Fibroblast of villous mesenchyme (primary cell): Measurements from ENCODE around the gene KIF26A. TPM values are rescaled to one million over a fixed set of nuclear protein-coding genes. Genes with fewer than 3 reads are reported as not detected.

Experiments
- DNase-seq: peaks from one replicate; pipeline ENCODE4 v3.0.0-alpha.2; 2010; ENCODE audit warnings: low read depth
- H3K4me3 ChIP-seq: 2 replicates; pipeline ENCODE4 v1.5.1; 2011; ENCODE audit warnings: low read depth, mild to moderate bottlenecking, low read length
- total RNA-seq: library from RNA; depleted of rRNA; stranded (reverse); fragments of >200 nt; gene quantifications from 2 replicates; pipeline ENCODE4 v1.2.3, GENCODE V29; 2012
- TF ChIP-seq, protein P1 (sequence below): IDR thresholded peaks from 2 replicates; pipeline ENCODE4 v1.5.1; 2012; ENCODE audit warnings: low read depth, mild to moderate bottlenecking, low read length; ENCODE audit not compliant: insufficient read depth

Gene KIF26A
- total RNA-seq, 1 donor: under 0.01 TPM

DNA sequence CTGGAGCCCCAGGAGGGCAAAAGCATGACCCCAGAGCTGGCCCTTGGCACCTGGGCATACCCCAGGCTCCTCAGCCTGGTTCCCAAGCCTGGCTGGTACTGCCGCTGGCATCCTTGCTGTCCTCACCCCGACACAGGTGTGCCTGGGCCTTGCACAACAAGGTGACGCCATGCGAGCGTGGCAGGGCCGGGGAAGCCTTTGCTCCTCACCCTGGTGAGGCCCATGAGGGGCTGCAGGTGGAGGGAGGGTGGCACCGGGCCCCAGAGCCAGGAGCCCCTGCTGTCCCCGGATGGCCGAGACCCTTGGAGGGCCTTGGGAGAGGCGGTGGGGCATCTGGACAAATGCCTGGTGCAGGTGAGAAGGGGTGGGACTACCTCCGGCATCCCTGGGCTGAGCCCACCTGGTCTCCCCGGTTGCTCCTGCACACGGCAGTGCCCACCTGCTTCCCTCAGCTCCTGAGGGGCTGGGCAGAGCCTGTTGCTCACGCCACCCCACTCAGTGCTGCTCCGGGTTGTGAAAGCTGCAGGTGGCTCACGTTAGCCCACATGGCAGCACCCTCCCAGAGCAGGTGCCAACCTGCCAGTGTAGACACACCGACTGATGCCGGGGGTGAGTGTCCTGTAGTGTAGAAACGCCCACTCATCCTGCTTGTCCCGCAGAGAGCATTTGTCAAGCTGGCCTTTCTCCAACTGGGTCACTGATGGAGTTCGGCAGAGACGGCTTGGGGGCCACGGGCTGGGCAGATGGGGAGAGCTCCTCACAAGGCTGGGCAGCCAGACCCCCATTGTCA, 24.6 kb upstream of the KIF26A start:
- TF ChIP-seq, protein P1, sequence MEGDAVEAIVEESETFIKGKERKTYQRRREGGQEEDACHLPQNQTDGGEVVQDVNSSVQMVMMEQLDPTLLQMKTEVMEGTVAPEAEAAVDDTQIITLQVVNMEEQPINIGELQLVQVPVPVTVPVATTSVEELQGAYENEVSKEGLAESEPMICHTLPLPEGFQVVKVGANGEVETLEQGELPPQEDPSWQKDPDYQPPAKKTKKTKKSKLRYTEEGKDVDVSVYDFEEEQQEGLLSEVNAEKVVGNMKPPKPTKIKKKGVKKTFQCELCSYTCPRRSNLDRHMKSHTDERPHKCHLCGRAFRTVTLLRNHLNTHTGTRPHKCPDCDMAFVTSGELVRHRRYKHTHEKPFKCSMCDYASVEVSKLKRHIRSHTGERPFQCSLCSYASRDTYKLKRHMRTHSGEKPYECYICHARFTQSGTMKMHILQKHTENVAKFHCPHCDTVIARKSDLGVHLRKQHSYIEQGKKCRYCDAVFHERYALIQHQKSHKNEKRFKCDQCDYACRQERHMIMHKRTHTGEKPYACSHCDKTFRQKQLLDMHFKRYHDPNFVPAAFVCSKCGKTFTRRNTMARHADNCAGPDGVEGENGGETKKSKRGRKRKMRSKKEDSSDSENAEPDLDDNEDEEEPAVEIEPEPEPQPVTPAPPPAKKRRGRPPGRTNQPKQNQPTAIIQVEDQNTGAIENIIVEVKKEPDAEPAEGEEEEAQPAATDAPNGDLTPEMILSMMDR: no peak
- no peak for DNase-seq
- no peak overlapping the region for H3K4me3 ChIP-seq

DNA sequence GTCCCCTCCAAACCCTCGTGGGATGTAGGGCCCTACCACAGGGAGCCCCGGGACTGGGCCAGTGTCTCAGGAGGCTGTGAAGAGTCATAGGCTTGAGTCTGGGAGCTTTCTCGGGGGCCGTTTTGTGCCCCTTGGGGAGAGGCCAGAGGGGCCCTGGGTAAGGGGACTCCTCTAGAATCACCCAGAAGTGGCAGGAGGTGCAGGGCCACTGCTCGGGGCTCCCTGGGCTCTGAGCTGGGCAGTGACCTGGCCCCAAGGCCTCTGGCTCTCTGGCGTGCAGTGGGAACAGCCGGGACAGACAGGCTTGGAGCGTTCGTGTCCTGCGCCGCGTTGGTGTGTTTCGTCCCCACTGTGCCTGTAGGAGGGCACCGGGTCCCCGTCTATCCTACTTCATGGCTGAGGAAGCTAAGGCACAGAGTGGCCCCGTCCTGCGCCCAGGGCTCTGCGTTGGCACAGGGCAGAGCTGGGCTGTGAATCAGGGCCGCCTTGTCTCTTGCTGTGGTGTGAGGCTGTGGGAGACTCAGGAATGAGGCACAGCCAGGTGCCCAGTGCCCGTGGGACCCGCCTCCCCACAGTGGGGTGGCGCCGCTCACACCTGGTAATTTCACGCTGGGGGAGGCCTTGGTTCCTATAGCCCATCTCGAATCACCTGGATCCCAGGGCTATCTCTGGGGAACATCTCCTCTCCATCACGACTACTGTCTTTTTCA, 23.8 kb upstream of the KIF26A start:
- H3K4me3 ChIP-seq: no peak overlapping the region
- no peak for DNase-seq
- TF ChIP-seq, protein P1: no peak

GRCh38 chr14:104115131-104115600, 23.2 kb upstream of the KIF26A start:
- H3K4me3 ChIP-seq: no peak overlapping the region
- TF ChIP-seq, protein P1: no peak
- DNase-seq: no peak

DNA sequence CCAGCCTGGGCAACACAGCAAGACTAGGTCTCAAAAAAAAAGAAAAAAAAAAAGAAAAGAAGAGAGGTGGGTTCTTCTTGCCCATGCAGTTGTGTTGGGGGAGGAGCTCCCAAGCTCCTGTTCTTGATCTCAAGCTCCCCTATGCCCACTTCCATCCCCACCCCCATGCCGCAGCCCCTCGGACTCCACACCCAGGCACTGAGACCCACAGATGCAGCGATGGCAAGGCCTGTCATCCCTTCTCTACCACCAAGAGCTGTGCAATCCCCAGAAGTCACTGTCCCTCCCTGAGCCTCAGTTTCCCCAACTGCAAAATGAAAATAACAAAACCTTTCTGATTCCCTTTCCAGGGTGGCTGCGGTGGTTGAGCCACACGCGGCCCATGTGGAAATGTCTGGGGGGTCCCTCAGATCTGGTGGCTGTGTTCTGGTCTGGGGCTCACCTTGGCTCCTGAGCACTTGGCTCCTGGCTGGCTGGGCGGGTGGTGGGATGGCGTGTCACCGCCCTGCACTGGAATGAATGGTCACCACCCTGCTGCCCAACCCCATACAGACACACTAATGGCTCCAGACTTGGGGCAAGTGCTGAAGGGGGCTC, 22.6 kb upstream of the KIF26A start:
- DNase-seq: no peak
- H3K4me3 ChIP-seq: no peak overlapping the region
- TF ChIP-seq, protein P1: no peak

- TF ChIP-seq, protein P1: no peak
- no peak for DNase-seq
- peak overlapping the region; percentile 23 for H3K4me3 ChIP-seq
Observed at GRCh38 chr14:104116288-104116755, 22.1 kb upstream of the KIF26A start.

- DNase-seq: no peak
- TF ChIP-seq, protein P1: no peak
- peak overlapping the region; percentile 23 for H3K4me3 ChIP-seq
Observed at GRCh38 chr14:104116756-104117340, 21.5 kb upstream of the KIF26A start.
